NB4 (cell line): Measurements from ENCODE around the gene ADAP1.

Source experiments
- POLR2A ChIP-seq: IDR thresholded peaks from 2 replicates; pipeline ENCODE4 v1.6.1; 2011; ENCODE audit warnings: mild to moderate bottlenecking; ENCODE audit not compliant: insufficient read length; ENCODE audit errors: extremely low read depth
- TF ChIP-seq, protein P1 (sequence below): IDR thresholded peaks from one replicate; pipeline ENCODE4 v1.5.1; 2012; ENCODE audit warnings: low read depth, low read length
- TF ChIP-seq, protein P2 (sequence below): IDR thresholded peaks from 2 replicates; pipeline ENCODE4 v1.6.1; 2011; ENCODE audit warnings: low read depth, low read length

DNA sequence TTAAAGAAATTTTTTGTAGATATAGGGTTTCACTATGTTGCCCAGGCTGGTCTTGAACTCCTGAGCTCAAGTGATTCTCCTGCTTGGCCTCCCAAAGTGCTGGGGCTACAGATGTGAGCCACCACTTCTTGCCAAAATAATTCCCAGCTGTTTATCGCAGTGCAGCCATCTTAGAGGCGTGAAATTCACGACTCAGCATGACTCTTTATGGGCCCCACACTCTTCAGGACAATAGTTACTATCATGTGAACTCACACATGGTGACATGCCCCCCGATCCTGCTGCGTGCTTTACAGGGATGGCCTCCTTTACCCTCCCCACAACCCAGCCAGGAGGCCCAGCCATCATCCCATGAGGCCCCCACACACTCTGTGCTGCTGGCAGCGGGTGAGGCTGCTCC is 16.3 kb upstream of the ADAP1 start:
- TF ChIP-seq, protein P1, sequence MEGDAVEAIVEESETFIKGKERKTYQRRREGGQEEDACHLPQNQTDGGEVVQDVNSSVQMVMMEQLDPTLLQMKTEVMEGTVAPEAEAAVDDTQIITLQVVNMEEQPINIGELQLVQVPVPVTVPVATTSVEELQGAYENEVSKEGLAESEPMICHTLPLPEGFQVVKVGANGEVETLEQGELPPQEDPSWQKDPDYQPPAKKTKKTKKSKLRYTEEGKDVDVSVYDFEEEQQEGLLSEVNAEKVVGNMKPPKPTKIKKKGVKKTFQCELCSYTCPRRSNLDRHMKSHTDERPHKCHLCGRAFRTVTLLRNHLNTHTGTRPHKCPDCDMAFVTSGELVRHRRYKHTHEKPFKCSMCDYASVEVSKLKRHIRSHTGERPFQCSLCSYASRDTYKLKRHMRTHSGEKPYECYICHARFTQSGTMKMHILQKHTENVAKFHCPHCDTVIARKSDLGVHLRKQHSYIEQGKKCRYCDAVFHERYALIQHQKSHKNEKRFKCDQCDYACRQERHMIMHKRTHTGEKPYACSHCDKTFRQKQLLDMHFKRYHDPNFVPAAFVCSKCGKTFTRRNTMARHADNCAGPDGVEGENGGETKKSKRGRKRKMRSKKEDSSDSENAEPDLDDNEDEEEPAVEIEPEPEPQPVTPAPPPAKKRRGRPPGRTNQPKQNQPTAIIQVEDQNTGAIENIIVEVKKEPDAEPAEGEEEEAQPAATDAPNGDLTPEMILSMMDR, result no peak
- TF ChIP-seq POLR2A, result no peak
- TF ChIP-seq, protein P2, sequence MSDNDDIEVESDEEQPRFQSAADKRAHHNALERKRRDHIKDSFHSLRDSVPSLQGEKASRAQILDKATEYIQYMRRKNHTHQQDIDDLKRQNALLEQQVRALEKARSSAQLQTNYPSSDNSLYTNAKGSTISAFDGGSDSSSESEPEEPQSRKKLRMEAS, result no peak
